KBM-7 (cell line): ENCODE results near the gene TGFA.
A peak's percentile ranks its signal among the peaks of the same experiment; 100 is the strongest.

Source experiments
- DNase-seq: peaks from one replicate; pipeline ENCODE4 v3.0.0-alpha.2; 2015
- in situ Hi-C: fragments of 300-500 bp; cut with MboI; formaldehyde crosslinking; loops from 2 replicates; pipeline ENCODE4 v1.14.3; 2020; ENCODE audit warnings: low sequenced_read_pairs, low pct_unique_long_range_greater_than_20kb, mixed read lengths

The TGFA gene

GRCh38 chr2:70553584-70554337 lies at the start of gene TGFA:
TGFA (minus strand) TSS chr2:70553826; CDS start chr2:70553767, 59 bp downstream.
- in situ Hi-C loops = no loop called here
- DNase-seq = peak; percentile 70

DNA sequence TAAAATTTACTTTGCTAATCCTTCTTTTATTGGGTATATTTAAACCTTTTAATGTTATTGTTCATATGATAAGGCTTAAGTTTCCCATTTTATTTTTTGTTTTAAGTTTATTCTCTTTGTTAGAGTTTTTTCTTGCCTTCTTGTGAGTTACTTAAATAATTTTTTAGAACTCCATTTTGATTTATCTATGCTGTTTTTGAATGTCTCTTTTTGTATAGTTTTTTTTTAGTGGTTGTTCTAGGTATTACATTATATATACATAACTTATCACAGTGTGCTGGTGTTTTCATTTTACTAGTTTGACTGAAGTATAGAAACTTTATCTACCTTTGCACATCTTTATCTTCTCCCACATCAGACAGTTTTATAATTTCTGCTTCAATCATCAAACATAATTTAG lies 49.4 kb upstream of the TGFA start:
- no peak for DNase-seq
- in situ Hi-C loops = no loop called here

DNA sequence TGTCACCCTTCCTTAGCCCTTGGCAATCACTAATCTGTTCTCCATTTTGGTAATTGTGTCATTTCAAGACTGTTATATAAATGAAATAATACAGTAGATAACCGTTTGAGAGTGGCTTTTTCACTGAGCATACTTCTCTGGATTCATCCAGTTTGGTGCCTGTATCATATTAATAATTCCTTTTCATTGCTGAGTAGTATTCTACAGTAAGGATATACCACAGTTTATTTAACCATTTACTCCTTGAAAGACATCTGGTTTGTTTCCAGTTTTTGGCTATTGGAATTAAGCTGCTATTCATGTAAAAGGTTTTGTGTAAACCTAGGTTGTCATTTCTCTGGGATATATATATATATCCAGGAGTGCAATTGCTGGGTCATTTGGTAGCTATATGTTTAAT lies 44.6 kb upstream of the TGFA start:
- in situ Hi-C loops = no loop called here
- DNase-seq = no peak

- in situ Hi-C loops = no loop called here
- DNase-seq = peak; percentile 91
Observed at GRCh38 chr2:70596739-70597138, 43.1 kb upstream of the TGFA start.

GRCh38 chr2:70596293-70596692 lies 42.7 kb upstream of the TGFA start:
- in situ Hi-C loops = no loop called here
- DNase-seq = no peak

GRCh38 chr2:70583091-70583490 lies 29.5 kb upstream of the TGFA start:
- no peak for DNase-seq
- in situ Hi-C loops = no loop called here

DNA sequence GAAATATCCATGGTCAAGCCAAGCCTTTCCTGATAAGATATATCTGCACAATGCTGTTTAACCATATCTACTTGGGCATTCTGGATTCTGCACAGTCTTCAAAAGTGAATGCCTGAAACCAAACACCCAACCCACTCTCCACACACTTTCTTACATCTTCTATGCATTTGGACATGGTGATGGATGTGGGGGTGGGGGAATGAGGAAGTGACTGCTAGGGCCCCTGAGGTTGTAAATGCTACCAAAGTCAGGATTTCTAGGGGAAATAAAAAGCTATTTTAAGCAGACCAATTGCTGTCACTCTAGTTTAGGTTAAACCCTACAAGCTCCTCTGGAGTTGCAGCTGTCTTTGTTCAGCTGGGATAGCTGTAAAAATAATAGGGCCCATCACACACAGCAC lies 26.7 kb upstream of the TGFA start:
- in situ Hi-C loops = no loop called here
- DNase-seq = peak; percentile 79

DNA sequence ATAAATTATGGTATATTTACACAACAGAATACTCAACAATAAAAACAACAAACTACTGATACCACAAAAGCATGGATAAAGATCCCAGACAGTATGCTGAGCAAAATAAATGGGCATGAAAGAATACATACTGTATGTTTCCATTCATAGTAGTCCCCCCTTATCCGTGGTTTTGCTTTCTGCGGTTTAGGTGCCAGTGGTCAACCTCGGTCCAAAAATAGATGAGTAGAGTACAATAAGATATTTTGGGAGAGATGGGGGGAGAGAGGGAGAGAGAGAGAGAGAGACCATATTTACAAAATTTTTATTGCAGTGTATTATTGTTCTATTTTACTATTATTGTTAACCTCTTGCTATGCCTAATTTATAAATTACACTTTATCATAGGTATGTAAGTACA lies 21.0 kb upstream of the TGFA start:
- no peak for DNase-seq
- in situ Hi-C loops = no loop called here

DNA sequence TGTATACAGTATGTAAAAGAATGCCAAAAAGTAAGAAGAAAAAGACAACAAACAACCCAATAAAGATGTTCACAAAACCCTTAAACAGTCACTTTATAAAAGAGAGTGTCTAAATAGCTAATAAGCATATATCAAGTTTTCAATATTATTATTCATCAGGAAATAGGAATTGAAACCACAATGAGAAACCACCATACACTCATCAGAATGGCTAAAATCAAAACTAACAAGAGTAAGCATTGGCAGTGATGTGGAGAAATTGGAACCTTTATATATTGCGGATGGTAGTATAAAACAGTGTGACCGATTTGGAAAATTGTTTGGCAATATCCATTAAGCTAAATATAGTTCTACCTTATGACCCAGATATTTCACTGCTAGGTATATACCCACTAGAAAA lies 20.5 kb upstream of the TGFA start:
- no peak for DNase-seq
- in situ Hi-C loops = no loop called here

DNA sequence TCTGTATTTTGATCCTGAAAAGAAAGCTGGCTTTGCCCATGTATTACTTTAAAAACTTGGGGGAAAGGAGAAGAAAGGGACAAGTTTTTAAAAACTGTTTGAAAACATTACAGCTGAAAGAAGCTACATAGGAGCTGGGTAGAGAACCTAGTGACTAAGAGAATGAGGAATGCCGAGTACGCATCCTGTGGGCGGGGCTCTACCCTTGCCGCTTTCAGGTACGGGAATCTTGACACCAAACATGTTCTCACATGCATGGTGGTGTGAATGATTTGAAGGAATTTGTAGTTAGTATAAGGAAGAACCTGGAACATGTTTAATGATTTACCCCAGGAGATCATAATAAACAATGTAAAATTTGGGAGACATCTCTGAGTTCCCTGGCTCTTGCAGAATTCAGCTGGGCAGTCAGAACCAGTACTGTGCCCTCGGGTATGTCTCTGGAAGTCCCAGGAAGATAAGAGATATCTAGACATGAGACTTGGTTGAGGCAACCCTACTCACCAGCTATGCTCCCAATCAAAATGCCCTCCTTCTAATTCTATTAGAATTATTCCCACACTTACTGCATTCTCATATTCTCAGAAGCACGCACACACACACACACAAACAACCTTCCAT lies 16.5 kb upstream of the TGFA start:
- in situ Hi-C loops = no loop called here
- DNase-seq = no peak

DNA sequence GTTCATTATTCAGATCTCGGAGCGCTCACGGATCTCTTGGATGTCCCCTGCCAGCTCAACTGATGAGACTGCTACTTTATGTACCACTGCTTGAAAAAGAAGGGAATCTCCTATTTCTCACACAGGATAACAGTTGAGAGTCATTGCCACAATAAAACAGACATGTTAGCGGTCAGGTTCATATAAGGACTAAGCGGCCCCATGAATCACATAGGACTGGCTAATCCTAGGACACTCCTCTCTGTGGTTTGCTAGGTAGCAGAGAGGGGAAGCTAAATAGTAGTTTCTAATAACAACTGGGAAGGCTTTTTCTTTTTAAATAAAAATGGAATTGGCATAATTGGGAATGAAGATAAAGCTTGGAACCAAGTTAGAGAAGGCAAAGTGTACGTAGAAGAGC lies 15.9 kb upstream of the TGFA start:
- no peak for DNase-seq
- in situ Hi-C loops = no loop called here

DNA sequence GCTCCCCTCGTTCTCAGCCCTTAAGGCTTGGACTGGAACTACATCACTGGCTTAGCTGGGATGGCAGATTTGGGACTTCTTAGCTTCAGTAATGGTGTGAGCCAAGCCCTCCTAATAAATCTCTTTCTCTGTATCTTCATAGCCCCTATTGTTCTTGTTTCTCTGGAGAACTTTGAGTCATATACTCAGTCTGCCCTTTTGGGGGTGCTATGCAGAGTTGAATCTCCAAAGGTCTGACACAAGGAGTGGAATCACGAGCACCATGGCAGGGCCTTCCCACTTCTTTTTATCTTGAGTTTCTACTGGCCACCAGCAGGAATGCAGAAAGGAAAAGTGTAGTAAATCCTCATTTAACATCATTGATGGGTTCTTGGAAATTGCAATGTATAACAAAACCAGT lies 13.3 kb upstream of the TGFA start:
- in situ Hi-C loops = no loop called here
- DNase-seq = no peak

GRCh38 chr2:70566464-70566863 lies 12.8 kb upstream of the TGFA start:
- in situ Hi-C loops = no loop called here
- no peak for DNase-seq

- no peak for DNase-seq
- in situ Hi-C loops = no loop called here
Observed at GRCh38 chr2:70565039-70565731, 11.6 kb upstream of the TGFA start.

DNA sequence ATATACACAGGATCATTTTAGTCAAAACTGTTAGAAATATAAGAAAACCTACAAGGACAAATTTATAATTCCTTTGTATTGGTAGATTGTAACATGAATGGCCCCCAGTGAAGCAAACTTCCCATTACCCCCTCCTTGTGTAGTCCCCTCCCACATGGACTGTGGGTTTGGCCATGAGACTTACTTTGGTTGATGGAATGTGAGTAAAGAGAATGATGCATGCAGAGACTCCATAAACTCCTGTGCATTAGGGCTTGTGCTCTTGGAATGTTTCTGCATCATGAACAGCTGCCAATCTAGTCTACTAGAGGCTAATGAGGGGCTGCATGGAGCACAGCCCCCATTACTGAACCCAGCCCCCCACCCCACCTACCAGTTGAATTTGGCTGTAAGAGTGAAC lies 8.3 kb upstream of the TGFA start:
- in situ Hi-C loops = no loop called here
- no peak for DNase-seq

GRCh38 chr2:70560442-70560841 lies 6.8 kb upstream of the TGFA start:
- in situ Hi-C loops = no loop called here
- no peak for DNase-seq

GRCh38 chr2:70560040-70560439 lies 6.4 kb upstream of the TGFA start:
- in situ Hi-C loops = no loop called here

GRCh38 chr2:70558195-70558808 lies 4.7 kb upstream of the TGFA start:
- no peak for DNase-seq
- in situ Hi-C loops = no loop called here

More at GRCh38 chr2:70560040-70560439, 6.4 kb upstream of the TGFA start:
- no peak for DNase-seq

GRCh38 chr2:70557171-70557838 lies 3.7 kb upstream of the TGFA start:
- in situ Hi-C loops = no loop called here
- no peak for DNase-seq

DNA sequence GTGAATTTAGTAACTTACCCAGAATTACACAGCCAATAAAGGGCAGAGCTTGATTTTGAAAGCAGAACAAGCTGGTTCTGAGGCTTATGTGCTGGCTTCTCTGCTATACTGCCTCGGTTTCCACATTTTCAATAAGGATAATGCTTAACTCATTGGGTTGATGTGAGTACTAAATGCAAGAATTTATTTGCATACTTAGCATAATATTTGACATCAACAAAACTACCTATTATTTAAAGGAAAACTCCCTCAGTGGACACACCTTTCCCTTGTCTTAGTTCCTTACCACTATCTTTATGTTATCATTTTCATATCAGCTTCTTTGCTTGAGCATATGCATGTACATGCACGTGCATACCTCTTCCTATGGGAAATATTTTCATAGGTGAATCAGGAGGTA lies 3.0 kb upstream of the TGFA start:
- in situ Hi-C loops = no loop called here
- no peak for DNase-seq
